Muscle layer of colon (tissue), 2 donors: ENCODE measurements around the gene ICA1.

Source experiments
- H3K27ac ChIP-seq: one replicate; pipeline ENCODE4 v1.7.0; 2013; ENCODE audit warnings: low read depth, mild to moderate bottlenecking, low read length, moderate library complexity
- H3K27me3 ChIP-seq, 2 donors: one replicate each; pipeline ENCODE4 v1.7.0; 2013; ENCODE audit warnings: low read length in 2 of 2, mild to moderate bottlenecking in 2 of 2; ENCODE audit not compliant: insufficient read depth in 2 of 2, control insufficient read depth in 1 of 2
- H3K36me3 ChIP-seq: one replicate; pipeline ENCODE4 v1.7.0; 2013; ENCODE audit warnings: mild to moderate bottlenecking, low read length; ENCODE audit not compliant: insufficient read depth
- H3K4me1 ChIP-seq: one replicate; pipeline ENCODE4 v1.7.0; 2013; ENCODE audit warnings: mild to moderate bottlenecking, low read length; ENCODE audit not compliant: insufficient read depth
- H3K4me3 ChIP-seq, 2 donors: one replicate each; pipeline ENCODE4 v1.7.0; 2013; ENCODE audit warnings: low read length in 2 of 2, low read depth in 1 of 2, mild to moderate bottlenecking in 1 of 2, moderate library complexity in 1 of 2
- H3K9ac ChIP-seq: one replicate; pipeline ENCODE4 v1.7.0; 2013; ENCODE audit warnings: low read length
- H3K9me3 ChIP-seq: one replicate; pipeline ENCODE4 v1.7.0; 2013; ENCODE audit warnings: mild to moderate bottlenecking, low read length
- donor health status: abdominal sarcoma.
- donor health status: Adenocarcinoma of cecum.

Gene ICA1

DNA sequence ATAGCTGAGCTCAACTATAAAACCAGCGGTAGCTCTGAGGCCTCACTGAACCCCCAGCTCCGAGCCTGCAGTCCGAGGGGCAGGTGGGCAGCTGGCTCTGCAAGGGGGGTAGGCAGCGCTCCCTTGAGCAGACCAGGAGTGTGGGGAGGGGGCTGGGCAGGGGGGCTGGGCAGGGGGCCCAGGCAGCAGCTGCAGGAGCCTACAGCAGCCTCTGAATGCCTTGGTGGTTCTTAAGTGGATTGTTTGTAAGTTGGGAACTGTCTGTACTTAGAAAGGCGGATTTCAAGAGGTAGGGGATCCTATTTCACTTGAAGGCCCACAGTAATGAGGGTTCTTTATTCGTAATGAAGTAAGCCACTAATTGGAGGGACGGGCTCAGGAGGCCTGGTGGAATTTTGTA, 72.3 kb downstream of the ICA1 start:
- no peaks in the 10 kb centered on the region for H3K27me3 ChIP-seq
- no peaks in the 10 kb centered on the region for H3K36me3 ChIP-seq
- no peaks in the 10 kb centered on the region for H3K9me3 ChIP-seq
- H3K4me1 ChIP-seq = peaks cover 10% of the 10 kb centered on the region
- no peak overlapping the region for H3K4me3 ChIP-seq
- H3K27ac ChIP-seq = no peak overlapping the region
- H3K9ac ChIP-seq = no peak overlapping the region

DNA sequence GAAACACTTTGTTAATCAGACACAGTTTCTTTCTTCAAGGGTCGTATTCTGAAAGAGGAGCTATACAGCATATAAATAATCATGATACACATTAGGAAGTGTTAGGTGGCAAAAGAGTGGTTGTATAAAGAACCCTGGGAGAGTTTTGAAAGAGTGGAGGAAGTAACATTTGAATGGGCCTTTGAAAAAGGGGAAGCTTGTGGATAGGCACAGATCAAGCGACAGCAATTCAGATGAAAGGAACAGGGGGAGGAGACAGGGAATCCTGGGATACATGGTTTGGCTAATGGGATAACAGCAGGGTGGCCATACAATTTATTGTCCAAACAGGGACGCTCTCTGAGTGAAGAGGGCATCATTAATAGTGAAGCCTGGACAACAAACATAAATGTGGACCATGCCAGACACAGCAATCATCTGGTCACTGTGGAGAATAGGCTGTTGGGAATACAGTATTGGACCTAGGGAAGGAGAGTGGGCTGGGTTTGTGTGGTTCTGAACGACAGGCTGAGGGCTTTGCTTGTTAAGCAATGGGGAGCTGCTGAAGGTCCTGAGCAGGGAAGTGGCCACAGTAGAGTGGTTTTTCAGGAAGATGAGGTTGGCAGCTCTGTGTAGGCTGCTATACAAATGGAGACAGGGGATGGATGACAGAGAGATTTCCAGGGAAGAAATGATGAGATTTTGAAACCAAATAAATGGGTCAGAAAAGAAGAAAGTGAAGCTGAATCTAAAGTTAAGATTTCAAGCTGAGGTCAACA, 75.9 kb downstream of the ICA1 start:
- H3K9me3 ChIP-seq = no peaks in the 10 kb centered on the region
- H3K4me1 ChIP-seq = peaks cover 7% of the 10 kb centered on the region
- no peaks in the 10 kb centered on the region for H3K36me3 ChIP-seq
- no peak overlapping the region for H3K4me3 ChIP-seq
- no peak overlapping the region for H3K9ac ChIP-seq
- no peaks in the 10 kb centered on the region for H3K27me3 ChIP-seq
- no peak overlapping the region for H3K27ac ChIP-seq

DNA sequence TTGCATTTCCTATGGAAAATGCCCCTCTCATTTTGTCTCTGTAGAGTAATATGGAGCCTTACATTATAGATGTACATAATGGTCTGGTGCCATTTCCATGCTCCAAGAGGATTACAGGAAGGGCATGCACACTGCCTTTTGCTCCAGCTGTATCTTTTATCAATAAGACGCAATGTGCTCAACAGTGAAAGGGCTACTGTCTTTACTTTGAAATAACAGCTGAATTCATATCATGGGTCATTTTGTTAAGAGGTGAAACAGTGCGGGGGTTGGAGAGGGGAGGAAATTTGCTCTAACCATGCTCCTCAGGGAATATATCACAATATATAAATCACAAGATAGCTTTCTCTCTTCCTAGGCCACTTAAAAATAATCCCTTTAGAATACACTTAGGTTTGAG, 77.7 kb downstream of the ICA1 start:
- H3K4me3 ChIP-seq = no peak overlapping the region
- no peaks in the 10 kb centered on the region for H3K36me3 ChIP-seq
- H3K4me1 ChIP-seq = no peaks in the 10 kb centered on the region
- H3K9ac ChIP-seq = no peak overlapping the region
- H3K27me3 ChIP-seq = no peaks in the 10 kb centered on the region
- H3K27ac ChIP-seq = no peak overlapping the region
- no peaks in the 10 kb centered on the region for H3K9me3 ChIP-seq

DNA sequence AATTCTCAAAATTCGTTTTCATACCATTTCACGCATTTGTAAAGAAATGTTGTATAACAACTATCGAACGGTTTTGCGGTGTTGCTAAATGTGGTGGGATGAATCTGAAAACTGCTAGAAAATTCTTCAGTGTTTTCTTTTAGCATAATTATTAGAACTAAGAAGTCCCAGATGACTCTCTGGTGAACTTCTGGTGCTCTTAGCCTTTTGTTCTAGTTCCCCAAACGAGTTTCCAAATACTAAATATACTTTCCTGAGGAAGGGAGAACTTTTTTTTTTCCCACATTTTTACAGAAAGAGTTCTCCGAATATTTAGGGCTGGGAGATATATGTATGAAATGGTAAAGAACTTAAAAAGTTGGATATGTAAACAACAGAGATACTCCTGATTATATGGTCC, 82.5 kb downstream of the ICA1 start:
- Histone ChIP-seq H3K9ac (no peak overlapping the region), H3K27ac (no peak overlapping the region), H3K4me3 (no peak overlapping the region), H3K4me1 (no peaks in the 10 kb centered on the region), H3K27me3 (no peaks in the 10 kb centered on the region), H3K9me3 (no peaks in the 10 kb centered on the region), H3K36me3 (no peaks in the 10 kb centered on the region)

DNA sequence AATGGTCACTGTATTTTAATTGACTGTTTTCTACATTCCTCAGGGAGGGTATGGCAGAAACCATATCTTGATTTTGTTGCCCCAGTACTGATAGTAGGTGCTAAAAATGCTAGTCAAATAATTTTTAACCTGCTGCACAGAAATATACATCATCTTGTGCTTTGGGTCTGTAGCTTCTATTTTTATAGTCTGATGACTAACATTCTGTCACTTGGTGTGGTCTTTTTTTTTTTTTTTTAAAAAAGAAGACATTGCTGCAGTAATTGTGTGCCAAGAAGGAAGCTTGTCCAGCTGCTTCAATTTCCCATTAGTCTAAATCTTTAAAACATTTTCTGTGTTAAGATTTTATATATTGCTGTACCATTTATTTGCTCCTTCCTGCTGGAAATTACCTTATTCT, 83.6 kb downstream of the ICA1 start:
- no peaks in the 10 kb centered on the region for H3K27me3 ChIP-seq
- no peak overlapping the region for H3K27ac ChIP-seq
- H3K9me3 ChIP-seq = no peaks in the 10 kb centered on the region
- H3K4me1 ChIP-seq = no peaks in the 10 kb centered on the region
- H3K4me3 ChIP-seq = no peak overlapping the region
- no peaks in the 10 kb centered on the region for H3K36me3 ChIP-seq
- no peak overlapping the region for H3K9ac ChIP-seq

DNA sequence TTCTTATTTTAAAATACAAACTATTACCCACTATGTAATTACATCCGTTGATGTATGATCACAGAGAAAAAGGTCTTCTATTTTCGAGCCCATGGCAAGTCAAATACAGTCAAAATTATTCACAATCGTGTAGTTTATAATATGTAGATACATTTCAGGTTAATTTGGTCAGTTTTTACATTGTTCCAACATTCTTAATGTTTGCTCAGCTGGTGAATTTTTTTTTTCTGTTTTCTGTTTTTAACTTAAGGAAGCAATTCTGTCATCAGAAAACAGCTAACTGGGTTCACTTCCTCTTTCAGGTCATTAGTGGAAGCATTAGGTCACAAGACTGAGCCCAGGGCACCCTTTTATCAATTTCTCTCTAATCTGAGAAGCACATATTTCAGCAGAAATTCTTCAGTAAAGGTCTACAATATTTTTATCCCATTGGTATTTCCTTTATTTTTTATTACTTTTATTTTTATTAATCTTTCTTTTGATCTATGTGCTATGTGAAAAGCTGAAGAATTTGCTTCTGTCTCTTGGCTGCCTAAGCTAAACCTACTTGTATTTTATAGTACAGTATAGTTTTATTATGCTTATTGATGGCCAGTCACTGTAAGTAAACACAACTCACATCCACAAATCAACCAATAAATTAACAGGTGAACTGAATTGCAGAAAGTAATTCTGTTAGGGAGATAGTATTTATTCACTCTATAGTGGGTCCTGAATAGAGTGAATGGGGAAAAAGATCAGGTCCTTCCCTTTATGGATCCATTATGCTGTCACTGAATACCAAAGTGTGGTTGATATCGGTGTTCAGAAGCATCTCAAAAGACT, 84.6 kb downstream of the ICA1 start:
- H3K27me3 ChIP-seq = no peaks in the 10 kb centered on the region
- no peak overlapping the region for H3K27ac ChIP-seq
- H3K4me3 ChIP-seq = no peak overlapping the region
- no peaks in the 10 kb centered on the region for H3K9me3 ChIP-seq
- H3K36me3 ChIP-seq = no peaks in the 10 kb centered on the region
- no peak overlapping the region for H3K9ac ChIP-seq
- H3K4me1 ChIP-seq = no peaks in the 10 kb centered on the region

DNA sequence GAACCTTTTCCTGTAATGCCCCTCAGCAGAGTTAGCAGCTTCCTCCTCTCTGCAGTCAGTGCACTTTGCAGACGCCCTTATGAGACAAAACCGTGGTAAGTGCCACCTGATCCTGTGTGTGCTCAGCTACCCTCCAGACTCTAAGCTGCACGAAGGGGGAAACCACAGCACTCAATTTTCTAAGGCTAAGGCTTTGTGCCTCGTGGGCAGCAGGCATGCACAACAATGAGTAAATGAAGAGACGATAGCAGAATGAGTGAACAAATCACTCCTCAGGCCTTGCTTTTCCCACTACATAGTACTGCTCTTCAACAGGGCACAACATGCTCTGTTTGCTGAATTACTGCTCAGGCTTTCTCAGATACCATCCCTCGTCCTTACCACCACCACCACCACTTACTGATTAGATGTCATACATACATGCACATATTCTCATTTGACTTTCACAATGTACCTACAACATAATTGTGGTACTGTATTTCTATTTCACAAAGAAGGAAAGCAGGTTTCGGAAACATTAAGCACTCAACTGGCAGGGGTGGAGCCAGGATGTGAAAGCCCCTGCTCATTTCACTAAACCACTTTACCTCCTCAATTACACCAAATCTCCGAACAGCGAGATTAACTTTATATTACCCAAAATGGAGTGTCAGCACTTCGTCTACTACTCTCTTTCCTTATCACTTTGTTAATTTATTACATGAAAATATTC, 85.4 kb downstream of the ICA1 start:
- H3K36me3 ChIP-seq = no peaks in the 10 kb centered on the region
- no peak overlapping the region for H3K9ac ChIP-seq
- H3K9me3 ChIP-seq = no peaks in the 10 kb centered on the region
- H3K27ac ChIP-seq = no peak overlapping the region
- no peaks in the 10 kb centered on the region for H3K27me3 ChIP-seq
- no peak overlapping the region for H3K4me3 ChIP-seq
- no peaks in the 10 kb centered on the region for H3K4me1 ChIP-seq

DNA sequence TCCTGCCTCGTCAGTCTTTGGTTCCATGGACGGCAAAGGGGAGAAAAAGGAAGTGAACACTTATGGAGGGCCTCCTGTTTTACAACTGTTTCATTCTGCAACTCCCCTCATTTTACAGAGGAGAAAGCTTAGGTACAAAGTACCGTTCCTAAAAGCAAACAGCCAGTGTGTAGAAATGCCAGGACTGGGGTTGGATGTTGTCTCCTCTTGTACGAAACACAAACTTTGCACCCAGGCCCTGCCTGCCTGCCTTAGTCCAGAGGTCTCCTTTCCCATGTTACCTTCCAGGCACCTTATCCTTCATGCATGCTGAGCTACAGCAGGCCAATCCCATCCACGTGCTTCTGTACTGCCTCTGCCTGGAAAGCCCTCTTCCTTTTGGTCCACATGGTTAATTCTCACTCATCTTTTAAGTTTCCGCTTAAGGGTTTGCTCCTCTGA, 86.0 kb downstream of the ICA1 start:
- Histone ChIP-seq H3K36me3 (no peaks in the 10 kb centered on the region), H3K27me3 (no peaks in the 10 kb centered on the region), H3K4me1 (no peaks in the 10 kb centered on the region), H3K4me3 (no peak overlapping the region), H3K9ac (no peak overlapping the region), H3K9me3 (no peaks in the 10 kb centered on the region), H3K27ac (no peak overlapping the region)

DNA sequence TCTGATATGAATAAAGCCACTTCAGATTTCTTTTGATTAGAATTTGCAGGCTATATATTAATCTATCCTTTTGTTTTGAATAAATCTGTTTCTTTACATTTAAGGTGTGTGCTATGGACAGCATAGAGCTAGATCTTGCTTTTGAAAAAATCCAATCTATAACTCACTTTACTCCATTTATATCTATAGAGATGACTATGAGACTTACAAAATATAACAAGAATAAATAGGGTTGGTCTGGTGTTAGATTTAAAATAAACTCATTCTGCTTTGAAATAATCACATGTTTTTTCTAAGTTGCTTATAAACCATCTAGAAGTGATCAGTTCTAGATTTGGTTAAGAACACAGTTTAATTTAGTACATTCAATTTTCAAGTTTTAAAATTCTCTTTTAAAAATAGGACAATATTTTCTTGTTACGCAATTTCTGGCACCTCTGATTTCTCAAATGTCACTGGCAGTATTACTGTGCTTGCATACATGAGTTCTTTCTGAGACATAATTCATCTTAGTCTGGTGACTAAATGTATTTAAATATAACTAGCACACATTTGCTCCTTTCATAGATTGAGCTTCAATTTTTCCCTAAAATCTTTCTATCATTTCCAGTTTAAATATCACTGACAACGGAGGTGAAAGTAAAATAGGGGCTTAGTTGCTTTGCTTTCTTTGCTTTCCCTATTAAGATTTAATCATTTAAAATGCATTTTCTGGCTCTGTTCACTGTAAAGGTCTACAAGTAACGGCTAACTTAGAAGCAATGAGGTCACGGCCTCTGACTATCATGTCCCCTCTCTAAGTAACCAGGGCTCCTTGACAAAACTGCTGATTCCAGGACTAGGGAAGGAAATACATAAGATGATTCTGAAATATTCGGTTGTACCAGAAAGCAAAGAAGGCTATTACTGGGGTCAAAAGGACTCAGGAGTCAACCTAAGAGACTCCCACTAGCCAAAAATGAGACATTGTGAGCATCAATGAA, 89.3 kb downstream of the ICA1 start:
- Histone ChIP-seq H3K27me3 (no peaks in the 10 kb centered on the region), H3K4me1 (no peaks in the 10 kb centered on the region), H3K9me3 (no peaks in the 10 kb centered on the region), H3K9ac (no peak overlapping the region), H3K36me3 (no peaks in the 10 kb centered on the region), H3K27ac (no peak overlapping the region), H3K4me3 (no peak overlapping the region)

DNA sequence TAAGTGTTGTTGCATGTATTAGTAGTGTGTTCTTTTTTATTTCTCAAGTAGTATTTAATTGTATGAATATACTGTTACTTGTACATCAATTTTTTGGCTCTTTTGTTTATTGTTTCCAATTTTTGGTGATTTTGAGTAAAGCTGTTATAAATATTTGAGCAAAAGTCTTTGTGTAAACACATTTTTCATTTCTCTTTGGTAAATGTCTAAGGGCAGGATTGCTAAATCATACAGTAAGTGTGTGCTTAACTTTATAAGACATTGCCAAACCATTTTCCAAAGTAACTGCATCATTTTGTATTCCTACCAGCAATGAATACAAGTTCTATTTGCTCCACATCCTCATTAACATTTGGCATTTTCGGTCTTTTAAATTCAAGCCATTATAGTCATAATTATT, 92.8 kb downstream of the ICA1 start:
- Histone ChIP-seq H3K36me3 (no peaks in the 10 kb centered on the region), H3K9ac (no peak overlapping the region), H3K27me3 (no peaks in the 10 kb centered on the region), H3K9me3 (no peaks in the 10 kb centered on the region), H3K4me1 (no peaks in the 10 kb centered on the region), H3K27ac (no peak overlapping the region), H3K4me3 (no peak overlapping the region)
